ENCODE data around the gene NFIA.

The NFIA gene

DNA sequence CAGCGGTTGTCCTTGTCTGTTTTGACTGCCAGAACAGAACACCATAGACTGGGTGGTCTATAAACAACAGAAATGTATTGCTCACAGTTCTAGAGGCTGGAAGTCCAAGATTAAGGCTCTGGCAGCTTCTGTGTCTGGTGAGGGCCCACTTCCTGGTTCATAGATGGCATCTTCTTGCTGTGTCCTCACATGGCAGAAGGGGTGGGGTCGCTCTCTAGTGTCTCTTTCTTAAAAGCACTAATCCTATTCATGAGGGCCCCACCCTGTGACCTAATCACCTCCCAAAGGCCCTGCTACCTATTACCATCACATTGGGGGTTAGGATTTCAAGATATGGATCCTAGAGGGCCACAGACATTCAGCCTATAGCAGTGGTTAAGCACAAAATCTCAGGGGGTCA, 304.4 kb downstream of the NFIA start:
- DNase-seq (ENCODE audit: low read depth in 1 of 2, low spot score in 1 of 2), result no peak

- DNase-seq (ENCODE audit: low read depth in 1 of 2, low spot score in 1 of 2), result no peak
These were observed 305.5 kb downstream of the NFIA start for GRCh38 chr1:61387829-61388228.

- no peak for DNase-seq (ENCODE audit: low read depth in 1 of 2, low spot score in 1 of 2)
These were observed 306.2 kb downstream of the NFIA start for GRCh38 chr1:61388566-61388965.

GRCh38 chr1:61389194-61389925, 307.0 kb downstream of the NFIA start:
- no peak for DNase-seq (ENCODE audit: low read depth in 1 of 2, low spot score in 1 of 2)

- no peak for DNase-seq (ENCODE audit: low read depth in 1 of 2, low spot score in 1 of 2)
These were observed 307.8 kb downstream of the NFIA start for GRCh38 chr1:61389926-61390845.

GRCh38 chr1:61391730-61392129, 309.4 kb downstream of the NFIA start:
- no peak for DNase-seq (ENCODE audit: low read depth in 1 of 2, low spot score in 1 of 2)

- DNase-seq (ENCODE audit: low read depth in 1 of 2, low spot score in 1 of 2), result no peak
These were observed 310.3 kb downstream of the NFIA start for GRCh38 chr1:61392409-61393242.

DNA sequence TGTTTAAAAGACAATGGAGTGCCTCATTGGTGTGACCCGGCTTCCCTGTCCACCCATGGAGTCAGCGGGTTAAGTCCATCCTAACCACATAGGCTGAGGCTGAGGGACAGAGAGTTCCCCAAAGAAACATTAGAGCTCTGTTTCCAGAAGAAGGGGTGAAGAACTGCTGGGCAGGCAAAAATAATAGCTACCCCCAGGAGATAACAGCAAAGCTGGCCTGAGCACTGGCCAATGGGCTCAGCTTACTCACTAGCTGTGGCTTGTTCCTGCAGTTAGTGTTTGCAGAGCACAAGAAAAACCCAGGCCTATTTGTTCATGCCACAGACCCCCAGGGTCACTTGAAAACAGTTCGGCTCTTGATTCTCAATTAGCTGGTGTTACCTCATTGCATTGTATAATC, 311.2 kb downstream of the NFIA start:
- no peak for DNase-seq (ENCODE audit: low read depth in 1 of 2, low spot score in 1 of 2)

DNA sequence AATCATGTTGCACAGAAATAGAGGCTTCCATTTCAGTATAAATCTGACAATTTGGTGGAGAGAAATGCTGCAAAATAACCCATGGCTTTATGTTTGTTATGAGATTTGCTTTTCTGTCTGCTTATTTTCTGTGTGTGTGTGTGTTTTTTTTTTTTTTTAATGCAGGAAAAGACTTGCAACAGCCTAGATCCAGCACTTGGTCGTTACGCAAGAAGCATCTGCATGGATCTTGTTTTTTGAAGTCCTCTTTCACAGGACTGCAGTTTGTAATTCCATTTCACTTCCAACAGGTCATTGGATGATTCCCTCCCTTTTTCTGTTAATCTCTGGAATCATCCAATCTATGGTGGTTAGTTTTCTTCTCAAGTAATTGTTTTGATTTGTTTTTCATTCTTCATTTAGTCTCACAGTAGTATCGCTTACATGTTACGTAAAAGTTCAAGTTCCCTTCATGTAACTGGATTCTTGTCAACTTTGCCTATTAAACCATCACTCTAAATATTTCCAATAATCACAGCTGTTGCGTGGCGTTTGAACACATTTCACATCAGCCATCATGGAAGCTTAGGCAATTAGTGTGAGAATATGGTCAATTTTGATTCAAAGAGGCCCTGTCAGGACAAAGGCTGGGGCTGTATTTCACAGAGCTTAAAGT, 312.9 kb downstream of the NFIA start:
- DNase-seq (ENCODE audit: low read depth in 1 of 2, low spot score in 1 of 2), result no peak

- no peak for DNase-seq (ENCODE audit: low read depth in 1 of 2, low spot score in 1 of 2)
These were observed 315.1 kb downstream of the NFIA start for GRCh38 chr1:61397495-61397894.

- no peak for DNase-seq (ENCODE audit: low read depth in 1 of 2, low spot score in 1 of 2)
These were observed 315.6 kb downstream of the NFIA start for GRCh38 chr1:61397935-61398334.

DNA sequence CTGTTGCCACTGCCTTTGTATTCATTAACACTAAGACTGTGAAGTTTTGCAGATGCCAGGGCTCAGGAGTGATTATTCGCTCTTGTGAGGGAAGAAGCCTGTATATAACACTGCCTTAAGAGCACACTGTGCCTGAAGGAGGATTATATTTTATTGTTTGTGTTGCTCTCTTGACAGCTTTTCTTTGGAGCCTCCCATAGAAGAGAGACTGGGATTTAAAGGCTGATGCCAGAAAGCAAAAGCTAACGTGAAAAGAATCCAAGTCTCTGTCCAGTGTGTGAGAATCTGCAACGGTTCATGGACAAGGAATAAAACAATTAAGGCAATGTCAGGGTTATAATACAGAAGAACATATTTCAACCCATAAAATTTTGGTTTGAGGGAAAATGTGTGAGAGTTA, 316.8 kb downstream of the NFIA start:
- DNase-seq (ENCODE audit: low read depth in 1 of 2, low spot score in 1 of 2), result no peak

DNA sequence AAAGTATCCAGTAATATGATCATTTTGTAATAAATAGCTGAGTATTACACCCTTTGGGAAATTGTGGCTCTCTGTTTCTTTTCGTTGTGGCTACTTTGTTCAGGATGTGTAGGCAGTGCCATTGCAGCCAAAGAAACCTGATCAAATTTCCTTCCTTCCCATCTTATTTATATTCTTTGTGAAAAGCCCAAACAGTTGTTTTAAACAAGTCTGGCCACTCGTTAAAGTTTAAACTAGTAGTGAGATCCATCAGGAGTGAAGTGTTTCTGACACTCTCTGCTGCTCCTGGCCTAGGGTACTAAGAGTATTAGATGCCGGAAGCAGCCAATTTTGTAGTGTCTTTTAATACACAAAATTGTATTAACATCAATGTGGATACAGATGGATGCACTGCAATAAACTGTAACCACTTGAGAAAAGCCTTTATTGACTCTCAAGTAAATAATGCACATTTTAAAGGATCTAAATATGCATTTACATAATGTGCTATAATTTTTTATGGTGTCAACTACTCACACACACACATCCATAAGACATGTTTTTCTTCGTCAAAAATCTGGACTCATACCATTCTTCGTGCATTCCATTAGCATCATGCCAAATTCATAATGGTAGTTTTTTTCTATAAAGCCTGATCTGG, 317.9 kb downstream of the NFIA start:
- DNase-seq (ENCODE audit: low read depth in 1 of 2, low spot score in 1 of 2), result no peak

- DNase-seq (ENCODE audit: low read depth in 1 of 2, low spot score in 1 of 2), result no peak
These were observed 318.6 kb downstream of the NFIA start for GRCh38 chr1:61400997-61401396.

DNA sequence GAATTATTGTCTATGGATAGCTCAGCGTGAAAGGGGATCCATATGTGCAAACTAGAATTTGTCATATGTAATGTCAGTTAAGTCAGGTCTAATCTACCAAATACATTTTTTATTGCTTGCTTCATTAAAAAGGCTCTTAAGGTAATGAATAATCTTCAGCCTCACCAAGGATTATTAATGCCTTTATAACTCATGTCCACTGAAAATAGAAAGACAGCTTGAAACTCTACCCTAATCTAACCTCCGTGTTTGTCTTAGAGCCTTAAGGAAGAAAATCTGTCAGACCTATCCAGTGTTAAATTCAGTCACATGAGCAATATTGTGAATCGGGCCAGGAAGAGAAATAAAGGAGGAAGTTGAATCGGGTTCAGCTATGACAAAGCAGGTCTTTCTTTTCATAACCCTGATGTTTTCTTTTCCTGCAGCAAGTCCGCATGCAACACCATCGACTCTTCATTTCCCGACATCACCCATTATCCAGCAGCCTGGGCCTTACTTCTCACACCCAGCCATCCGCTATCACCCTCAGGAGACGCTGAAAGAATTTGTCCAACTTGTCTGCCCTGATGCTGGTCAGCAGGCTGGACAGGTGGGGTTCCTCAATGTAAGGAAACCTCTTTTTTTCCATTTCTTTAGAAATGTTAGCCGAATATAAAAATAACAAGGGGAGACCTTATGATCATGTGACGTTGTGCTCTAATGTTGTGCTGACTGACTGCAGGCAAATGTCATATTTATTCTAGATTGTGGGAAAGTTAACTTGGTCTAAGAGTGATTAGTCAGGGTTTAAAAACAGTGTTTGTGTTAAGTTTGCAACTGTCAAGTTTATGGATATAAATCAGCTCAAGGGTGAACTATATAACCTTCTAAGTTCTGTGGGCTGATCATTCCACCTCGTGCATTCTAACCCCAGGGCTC, 321.6 kb downstream of the NFIA start:
- no peak for DNase-seq (ENCODE audit: low read depth in 1 of 2, low spot score in 1 of 2)

GRCh38 chr1:61404597-61405376, 322.4 kb downstream of the NFIA start:
- no peak for DNase-seq (ENCODE audit: low read depth in 1 of 2, low spot score in 1 of 2)

DNA sequence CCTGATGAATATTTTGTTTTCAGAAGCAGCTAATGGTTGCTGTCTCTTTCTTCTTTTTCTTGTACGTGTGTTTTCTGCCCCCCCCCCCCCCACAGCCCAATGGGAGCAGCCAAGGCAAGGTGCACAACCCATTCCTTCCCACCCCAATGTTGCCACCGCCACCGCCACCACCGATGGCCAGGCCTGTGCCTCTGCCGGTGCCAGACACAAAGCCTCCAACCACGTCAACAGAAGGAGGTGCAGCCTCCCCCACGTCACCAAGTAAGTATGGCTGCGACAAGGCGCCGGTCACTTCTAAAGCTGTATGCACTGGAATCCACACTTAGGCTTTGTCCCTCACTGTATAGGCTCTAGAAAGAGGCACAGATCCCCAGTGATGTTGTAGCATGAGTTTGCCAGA, 324.1 kb downstream of the NFIA start:
- DNase-seq (ENCODE audit: low read depth in 1 of 2, low spot score in 1 of 2), result no peak

- DNase-seq (ENCODE audit: low read depth in 1 of 2, low spot score in 1 of 2), result no peak
These were observed 330.2 kb downstream of the NFIA start for GRCh38 chr1:61412601-61413000.

GRCh38 chr1:61419196-61419595, 336.8 kb downstream of the NFIA start:
- no peak for DNase-seq (ENCODE audit: low read depth in 1 of 2, low spot score in 1 of 2)
